22Rv1 (cell line): Measurements from ENCODE around the gene CD48.

Experiments
- H3K27ac ChIP-seq: fragments of 450-650 bp; 2 replicates; pipeline ENCODE4 v1.5.1; 2017
- CTCF ChIP-seq: fragments of 450-650 bp; IDR thresholded peaks from 2 replicates; pipeline ENCODE4 v1.5.1; 2017; ENCODE audit warnings: mild to moderate bottlenecking
- ZFX ChIP-seq: fragments of 450-650 bp; IDR thresholded peaks from 2 replicates; pipeline ENCODE4 v1.6.1; 2017; ENCODE audit warnings: antibody characterized with exemption, borderline replicate concordance

The CD48 gene

GRCh38 chr1:160742428-160743127, 31.0 kb upstream of the CD48 start:
- TF ChIP-seq ZFX, result no peak
- TF ChIP-seq CTCF, result no peak
- H3K27ac ChIP-seq, result no peak overlapping the region

- H3K27ac ChIP-seq, result no peak overlapping the region
- TF ChIP-seq ZFX (no peak), CTCF (no peak)
Measured at GRCh38 chr1:160741612-160742348, 30.2 kb upstream of the CD48 start.

- TF ChIP-seq CTCF (no peak), ZFX (no peak)
- no peak overlapping the region for H3K27ac ChIP-seq
Measured at GRCh38 chr1:160741092-160741501, 29.5 kb upstream of the CD48 start.

- H3K27ac ChIP-seq, result no peak overlapping the region
- TF ChIP-seq CTCF, result no peak
- no peak for TF ChIP-seq ZFX
Measured at GRCh38 chr1:160740133-160740688, 28.6 kb upstream of the CD48 start.

- H3K27ac ChIP-seq, result no peak within 1 kb of the TSS
- TF ChIP-seq CTCF (no peak), ZFX (no peak)
Measured at GRCh38 chr1:160739098-160739511, 27.5 kb upstream of the CD48 start, which contains the start of gene SLAMF7. SLAMF7 (plus strand) TSS chr1:160739247; CDS start chr1:160739302, 55 bp downstream.

GRCh38 chr1:160738271-160738670, 26.6 kb upstream of the CD48 start:
- no peak overlapping the region for H3K27ac ChIP-seq
- no peak for TF ChIP-seq ZFX
- TF ChIP-seq CTCF, result no peak

GRCh38 chr1:160734301-160734700, 22.7 kb upstream of the CD48 start:
- no peak for TF ChIP-seq ZFX
- no peak for TF ChIP-seq CTCF
- no peak overlapping the region for H3K27ac ChIP-seq
